Erythroblast (primary cell): Measurements from ENCODE around the gene SZRD1.

Source experiments
- GATA1 ChIP-seq: IDR thresholded peaks from 2 replicates; pipeline ENCODE4 v1.6.1; 2011; ENCODE audit warnings: low read depth, mild to moderate bottlenecking, control low read depth, low read length, moderate library complexity
- POLR2A ChIP-seq: IDR thresholded peaks from 2 replicates; pipeline ENCODE4 v1.6.1; 2011; ENCODE audit warnings: mild to moderate bottlenecking, low read length

- TF ChIP-seq POLR2A = no peak
- no peak for TF ChIP-seq GATA1
These were observed 63.6 kb downstream of the SZRD1 start for GRCh38 chr1:16430606-16431005.
